HepG2 (cell line): ENCODE results near the gene UQCRC2. TPM values are rescaled to one million over a fixed set of nuclear protein-coding genes. Genes with fewer than 3 reads are reported as not detected.

Experiments used
- ELF4 ChIP-seq: sonication (generic); formaldehyde crosslinking; IDR thresholded peaks from 2 replicates; pipeline ENCODE4 v1.5.0; 2020; ENCODE audit warnings: missing genetic modification reagents, mild to moderate bottlenecking, moderate library complexity, borderline replicate concordance
- FOXK1 ChIP-seq: sonication (generic); formaldehyde crosslinking; IDR thresholded peaks from 2 replicates; pipeline ENCODE4 v1.4.0; 2020; ENCODE audit warnings: low read depth, missing genetic modification reagents, borderline replicate concordance
- LBX2 ChIP-seq: sonication (generic); formaldehyde crosslinking; IDR thresholded peaks from 2 replicates; pipeline ENCODE4 v1.5.0; 2020; ENCODE audit warnings: missing genetic modification reagents, mild to moderate bottlenecking, borderline replicate concordance
- MXD3 ChIP-seq: IDR thresholded peaks from 2 replicates; pipeline ENCODE4 v1.6.1; 2016; ENCODE audit warnings: mild to moderate bottlenecking, missing biosample characterization, missing genetic modification reagents
- NFIC ChIP-seq: IDR thresholded peaks from 2 replicates; pipeline ENCODE4 v1.6.1; 2012; ENCODE audit warnings: mild to moderate bottlenecking, low read length, inconsistent platforms
- NPAS2 ChIP-seq: sonication (generic); formaldehyde crosslinking; IDR thresholded peaks from 2 replicates; pipeline ENCODE4 v1.8.0; 2022; ENCODE audit warnings: mild to moderate bottlenecking, missing genetic modification reagents, borderline replicate concordance
- PAXIP1 ChIP-seq: sonication (generic); formaldehyde crosslinking; conservative IDR thresholded peaks from 2 replicates; pipeline ENCODE4 v1.4.0; 2020; ENCODE audit warnings: mild to moderate bottlenecking, missing genetic modification reagents, moderate library complexity
- SNAPC4 ChIP-seq: sonication (generic); formaldehyde crosslinking; IDR thresholded peaks from 2 replicates; pipeline ENCODE4 v1.4.0; 2020; ENCODE audit warnings: mild to moderate bottlenecking, missing genetic modification reagents
- SNAPC5 ChIP-seq: sonication (generic); formaldehyde crosslinking; IDR thresholded peaks from 2 replicates; pipeline ENCODE4 v1.8.1; 2023; ENCODE audit warnings: mild to moderate bottlenecking, missing genetic modification reagents, borderline replicate concordance
- TP53 ChIP-seq: sonication (generic); formaldehyde crosslinking; conservative IDR thresholded peaks from 2 replicates; pipeline ENCODE4 v1.4.0; 2020; ENCODE audit warnings: missing genetic modification reagents
- ZFP90 ChIP-seq: sonication (generic); formaldehyde crosslinking; IDR thresholded peaks from 2 replicates; pipeline ENCODE4 v1.8.0; 2022; ENCODE audit warnings: missing genetic modification reagents, mild to moderate bottlenecking, inconsistent platforms, borderline replicate concordance
- ZMYM4 ChIP-seq: sonication (generic); formaldehyde crosslinking; IDR thresholded peaks from 2 replicates; pipeline ENCODE4 v1.8.1; 2023; ENCODE audit warnings: mild to moderate bottlenecking, missing genetic modification reagents
- ZNF101 ChIP-seq: sonication (generic); formaldehyde crosslinking; IDR thresholded peaks from 2 replicates; pipeline ENCODE4 v1.4.0; 2020; ENCODE audit warnings: mild to moderate bottlenecking, low read depth, missing genetic modification reagents, borderline replicate concordance
- ZNF619 ChIP-seq: sonication (generic); formaldehyde crosslinking; IDR thresholded peaks from 2 replicates; pipeline ENCODE4 v1.4.0; 2020; ENCODE audit warnings: mild to moderate bottlenecking, missing genetic modification reagents
- ZNF709 ChIP-seq: sonication (generic); formaldehyde crosslinking; IDR thresholded peaks from 2 replicates; pipeline ENCODE4 v1.5.0; 2020; ENCODE audit warnings: mild to moderate bottlenecking, missing genetic modification reagents
- polyA plus RNA-seq, 8 experiments: library from polyadenylated mRNA; depleted of rRNA in 3 of 8; stranded (reverse) in 7 of 8; unstranded in 1 of 8; fragments of >200 nt; fragmentation: Illumina TruSeq in 4 of 8; extraction: Trizol in 4 of 8; gene quantifications; 2 replicates each; pipeline versions ENCODE4 v1.2.1 to v1.2.3, GENCODE V29; 2011 to 2016; ENCODE audit warnings: low read depth in 4 of 8, missing spikeins in 1 of 8, mixed read lengths in 1 of 8; ENCODE audit not compliant: insufficient read depth in 1 of 8
- total RNA-seq, 5 experiments: library from RNA; depleted of rRNA; stranded (reverse); fragments of >200 nt; fragmentation: Illumina TruSeq; extraction: Trizol; gene quantifications; 2 replicates each; pipeline ENCODE4 v1.2.3, GENCODE V29; 2016; ENCODE audit warnings: low read depth in 1 of 5

Gene UQCRC2
- total and polyA plus RNA-seq, 2 of the 13 experiments (the other 11 are each of a cell fraction or from before 2014, with no cell fraction given), result 442 to 536 TPM

- TF ChIP-seq ZNF619 (no peak; the same call in 1 of the 2 replicates), MXD3 (CRISPR knock-in tag) (peak; percentile 70; the same call in 1 of the 2 replicates), ZNF709 (CRISPR knock-in tag) (peak; percentile 14; the same call in 1 of the 2 replicates), FOXK1 (peak; percentile 89), NFIC (no peak; the same call in 1 of the 2 replicates), SNAPC5 (CRISPR knock-in tag) (peak; percentile 89; the same call in 1 of the 2 replicates), ZFP90 (CRISPR knock-in tag) (peak; percentile 44; the same call in 1 of the 2 replicates), LBX2 (CRISPR knock-in tag) (0 out of 2 replicates have a peak, but pooled peaks have one; percentile 35), PAXIP1 (CRISPR knock-in tag) (peak; percentile 49; the same call in 1 of the 2 replicates), ZNF101 (peak; percentile 70; the same call in 1 of the 2 replicates), SNAPC4 (CRISPR knock-in tag) (peak; percentile 92), ELF4 (CRISPR knock-in tag) (peak; percentile 99), NPAS2 (CRISPR knock-in tag) (no peak), TP53 (CRISPR knock-in tag) (no peak; the same call in none of the 2 replicates), ZMYM4 (CRISPR knock-in tag) (peak; percentile 87)
These were observed at the start of gene UQCRC2 (continued) for GRCh38 chr16:21952793-21953540.
